Pons (tissue), 1 donor: ENCODE measurements around the gene WDR87.

Experiments used
- DNase-seq: peaks from one replicate; pipeline ENCODE4 v3.0.0-alpha.2; 2016; ENCODE audit warnings: low spot score

The WDR87 gene

DNA sequence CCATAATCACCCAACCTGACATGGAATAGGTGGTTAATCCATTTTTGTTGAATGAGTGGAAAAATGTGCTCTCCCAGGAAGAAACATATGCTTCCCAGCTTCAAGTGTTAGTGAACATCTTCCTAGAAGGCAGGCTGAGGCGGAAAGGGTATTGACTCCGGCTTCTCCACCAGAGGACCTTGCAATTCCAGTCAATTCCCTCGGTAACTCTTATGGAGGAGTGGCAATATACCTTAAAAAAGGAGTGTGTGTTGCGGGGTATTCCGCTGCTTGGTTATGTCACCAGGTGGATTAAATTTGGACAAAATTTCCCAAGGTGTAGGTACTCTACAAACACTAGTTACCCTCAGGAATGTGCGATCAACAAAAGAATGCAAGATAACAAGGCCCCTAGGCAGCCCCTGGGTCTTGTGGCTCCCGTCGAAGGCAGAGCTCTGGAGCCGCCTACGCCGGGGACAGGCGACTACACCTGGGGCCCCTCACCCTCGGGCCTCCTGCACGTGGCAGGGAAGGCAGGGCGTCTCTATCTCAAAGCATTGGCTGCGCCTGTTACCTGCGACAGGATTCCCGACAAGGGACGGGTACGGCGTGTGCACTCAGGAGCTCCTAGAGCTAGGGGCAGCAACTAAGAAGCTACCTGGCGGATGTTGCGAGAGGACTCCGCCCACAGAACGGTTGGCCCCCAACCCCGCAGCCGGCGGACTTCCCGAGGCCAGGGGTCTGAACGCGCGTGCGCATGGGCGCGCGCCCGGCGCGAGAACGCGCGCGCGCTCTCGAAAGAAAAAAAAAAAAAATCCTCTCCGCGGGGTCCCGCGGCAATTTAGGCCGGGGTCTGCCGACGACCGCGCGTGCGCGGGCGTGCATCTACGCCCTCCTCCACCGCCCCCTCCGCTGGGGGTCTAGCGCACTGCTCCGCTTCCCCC, at the start of gene WDR87:
TSS of gene WDR87 (minus strand) at position 649 of the 923 bp plus-strand sequence. CDS start 8,355 bp downstream, outside the sequence.
- DNase-seq = no peak

DNA sequence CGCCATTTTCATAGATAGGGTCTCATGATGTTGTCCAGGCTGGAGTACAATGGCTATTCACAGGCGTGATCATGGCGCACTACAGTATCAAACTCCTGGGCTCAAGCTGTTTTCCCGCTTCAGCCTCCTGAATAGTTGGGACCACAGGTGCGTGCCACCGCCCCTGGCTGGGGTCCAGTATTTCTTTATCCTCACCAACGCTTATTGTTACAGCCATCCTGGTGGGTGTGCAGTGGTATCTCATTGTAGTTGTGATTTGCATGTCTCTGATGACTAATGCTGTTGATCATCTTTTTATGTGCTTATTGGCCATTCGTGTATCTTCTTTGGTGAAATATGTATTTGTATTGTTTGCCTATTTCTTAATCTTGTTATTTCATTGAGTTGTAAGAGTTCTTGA, 49.6 kb upstream of the WDR87 start:
- DNase-seq = no peak

DNA sequence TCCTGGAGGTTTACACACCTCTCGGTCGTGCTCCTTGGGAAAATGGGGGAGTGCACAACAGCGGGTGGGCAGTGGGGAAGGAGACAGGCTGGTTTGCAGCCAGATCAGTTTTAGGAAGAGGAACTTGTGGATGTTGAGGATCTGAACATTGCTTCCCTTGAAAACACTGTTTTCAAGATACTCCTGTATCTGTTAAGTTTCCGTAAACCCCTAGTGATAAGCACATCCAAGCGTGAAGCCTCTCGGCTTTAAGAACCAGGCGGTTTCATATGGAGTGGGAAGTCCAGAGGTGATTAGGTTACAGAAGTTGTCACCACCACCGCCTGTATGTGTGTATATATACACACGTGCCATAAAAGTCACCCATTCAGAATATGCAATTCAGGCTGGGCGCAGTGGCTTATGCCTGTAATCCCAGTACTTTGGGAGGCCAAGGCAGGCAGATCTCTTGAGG, 48.1 kb upstream of the WDR87 start:
- DNase-seq = no peak

DNA sequence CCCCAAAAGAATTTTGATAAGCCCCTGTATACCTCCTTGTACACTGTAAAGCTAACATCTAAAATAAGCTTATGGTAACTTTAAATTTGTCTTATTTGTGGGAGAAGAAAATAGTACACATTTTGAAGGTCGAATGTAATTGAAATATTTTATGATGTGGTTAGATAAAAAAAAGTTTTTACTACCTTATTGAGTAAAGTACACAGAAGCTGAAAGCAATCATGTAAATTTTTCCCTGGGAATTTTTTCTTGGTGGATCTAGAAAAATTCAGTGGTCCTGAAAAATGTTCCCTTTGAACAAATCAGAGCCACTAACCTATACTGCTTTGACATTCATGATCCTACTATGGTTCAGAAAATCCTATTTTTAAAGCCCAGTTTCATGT, 47.5 kb upstream of the WDR87 start:
- no peak for DNase-seq

DNA sequence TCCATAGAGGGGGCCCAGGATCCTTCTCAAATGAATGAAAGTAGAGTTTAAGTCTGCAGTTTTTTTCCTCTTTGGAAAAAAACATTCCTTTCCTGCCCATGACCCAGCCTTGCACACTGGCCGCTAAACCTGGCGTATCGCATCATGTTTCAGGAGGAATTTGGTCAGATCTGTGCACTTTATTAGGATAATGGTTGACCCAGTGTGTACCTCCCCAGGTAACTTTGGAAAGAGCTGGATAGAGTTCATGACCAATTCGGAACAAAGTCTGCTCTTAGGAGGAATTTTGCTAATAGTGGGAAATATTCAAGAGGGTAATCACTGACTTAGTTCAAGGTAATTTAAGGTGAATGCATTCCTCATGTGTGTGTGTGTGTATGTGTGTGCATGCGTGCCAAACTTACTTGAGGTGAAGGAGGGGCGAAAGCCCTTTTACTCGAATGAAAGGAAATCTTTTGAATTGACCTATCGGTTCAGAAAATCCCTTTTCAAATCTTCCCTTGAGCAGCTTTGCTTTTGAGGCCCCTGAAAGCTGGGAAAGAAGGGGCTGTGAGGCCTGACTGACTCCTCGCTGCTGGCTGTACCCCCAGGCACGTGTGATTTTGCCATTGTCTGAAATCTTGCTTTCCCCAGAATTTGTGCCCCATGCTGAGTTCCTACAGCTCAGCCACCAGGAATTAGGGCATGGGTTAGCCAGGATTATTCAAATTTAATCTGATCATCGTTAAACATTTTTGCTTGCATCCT, 47.0 kb upstream of the WDR87 start:
- DNase-seq = no peak

DNA sequence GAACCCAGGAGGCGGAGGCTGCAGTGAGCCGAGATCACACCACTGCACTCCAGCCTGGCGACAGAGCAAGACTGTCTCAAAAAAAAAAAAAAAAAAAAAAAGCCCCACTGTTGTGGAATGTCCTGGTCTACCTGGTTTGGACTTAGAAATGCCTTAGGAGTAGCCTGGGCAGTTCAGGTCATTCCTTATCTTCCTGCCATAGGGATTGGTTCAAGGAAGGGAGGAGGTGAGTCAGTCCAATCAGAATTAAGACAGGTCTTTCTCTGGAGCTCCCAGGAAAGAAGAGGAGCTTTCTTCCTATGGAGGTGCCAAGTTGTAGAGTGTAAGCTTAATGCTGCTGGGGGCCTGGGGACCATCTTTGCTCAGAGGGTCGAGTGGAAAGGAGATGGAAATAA, 45.4 kb upstream of the WDR87 start:
- no peak for DNase-seq

DNA sequence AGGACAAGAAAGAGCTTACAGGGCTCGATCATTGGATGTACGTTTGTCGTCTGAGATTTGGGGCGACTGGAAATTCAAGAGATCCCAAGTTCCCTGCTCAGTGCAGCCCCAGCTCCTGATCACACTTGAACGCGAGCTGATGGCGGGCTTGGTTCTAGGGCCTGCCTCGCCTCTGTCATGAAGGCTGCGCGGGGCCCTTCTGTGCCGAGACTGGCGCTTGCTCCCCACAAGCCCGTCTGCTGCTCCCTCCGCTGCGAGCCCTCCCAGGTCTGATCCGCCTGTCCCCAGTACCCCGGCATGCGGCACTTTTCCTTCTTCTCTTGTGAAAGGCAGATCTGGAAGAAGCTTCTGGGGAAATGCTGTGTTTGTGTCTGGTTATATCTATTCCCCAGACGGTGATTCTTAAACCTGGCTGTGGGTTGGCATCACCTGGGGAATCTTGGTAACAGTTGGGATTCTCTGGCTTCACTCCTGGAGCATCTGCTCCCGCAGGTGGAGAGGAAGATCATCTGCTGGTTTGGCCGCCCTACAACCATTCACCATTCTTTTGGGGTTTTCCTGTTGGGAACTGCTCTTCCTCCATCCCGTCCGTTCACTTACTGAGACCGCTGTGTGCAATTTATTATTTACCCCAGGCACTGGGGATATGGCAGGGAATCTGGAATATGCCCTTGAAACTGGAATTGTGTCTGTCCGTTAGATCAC, 44.2 kb upstream of the WDR87 start:
- no peak for DNase-seq

DNA sequence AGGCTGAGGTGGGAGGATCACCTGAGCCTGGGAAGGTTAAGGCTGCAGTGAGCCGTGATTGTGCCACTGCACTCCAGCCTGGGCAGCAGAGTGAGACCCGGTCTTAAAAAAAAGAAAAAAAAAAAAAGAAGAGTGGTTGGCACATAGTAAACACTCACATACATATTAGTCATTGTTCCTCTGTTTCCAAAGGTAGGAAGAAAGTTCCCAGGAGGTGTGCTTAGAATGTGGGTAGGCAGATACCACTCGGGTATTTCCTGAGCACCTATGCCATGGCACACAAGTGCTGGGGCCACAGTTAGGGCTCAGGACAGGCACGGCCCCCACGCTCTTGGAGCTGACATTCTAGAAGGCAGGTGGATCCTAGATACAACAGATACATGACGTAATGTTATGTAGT, 42.0 kb upstream of the WDR87 start:
- no peak for DNase-seq

DNA sequence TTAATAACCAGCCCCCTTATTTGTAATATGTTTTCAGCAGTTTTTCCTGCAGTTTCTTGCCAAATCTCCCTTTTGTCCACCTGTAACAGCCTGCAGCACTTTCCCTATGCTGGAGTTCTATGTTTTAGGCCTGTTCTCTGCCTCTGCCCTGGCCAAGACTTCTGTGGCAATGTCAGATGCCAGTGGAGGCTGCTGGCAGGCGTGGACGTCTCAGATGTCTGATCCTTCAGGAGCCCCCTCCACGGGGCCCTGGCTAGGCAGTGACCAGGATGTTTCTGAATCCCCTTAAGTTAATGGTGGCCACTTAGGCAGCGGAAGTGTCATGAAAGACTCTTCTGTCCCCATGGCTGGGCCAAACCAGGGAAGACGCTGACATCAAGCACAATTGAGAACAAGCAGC, 41.4 kb upstream of the WDR87 start:
- no peak for DNase-seq

DNA sequence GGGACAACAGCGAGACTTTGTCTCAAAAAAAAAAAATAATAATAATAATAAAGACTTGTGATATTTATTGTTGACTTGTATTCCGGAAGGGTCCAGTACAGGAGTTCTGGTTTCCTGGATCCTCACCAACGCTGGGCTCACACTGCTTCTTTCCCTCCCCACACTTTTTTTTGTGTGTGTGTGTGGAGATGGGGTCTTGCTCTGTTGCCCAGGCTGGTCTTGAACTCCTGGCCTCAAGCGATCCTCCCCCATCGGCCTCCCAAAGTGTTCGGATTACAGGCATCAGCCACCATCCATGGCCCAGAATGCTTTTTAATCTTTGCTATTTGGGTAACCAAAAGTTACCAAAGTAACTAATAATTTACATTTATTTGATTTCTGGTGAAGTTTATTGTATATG, 39.7 kb upstream of the WDR87 start:
- no peak for DNase-seq

DNA sequence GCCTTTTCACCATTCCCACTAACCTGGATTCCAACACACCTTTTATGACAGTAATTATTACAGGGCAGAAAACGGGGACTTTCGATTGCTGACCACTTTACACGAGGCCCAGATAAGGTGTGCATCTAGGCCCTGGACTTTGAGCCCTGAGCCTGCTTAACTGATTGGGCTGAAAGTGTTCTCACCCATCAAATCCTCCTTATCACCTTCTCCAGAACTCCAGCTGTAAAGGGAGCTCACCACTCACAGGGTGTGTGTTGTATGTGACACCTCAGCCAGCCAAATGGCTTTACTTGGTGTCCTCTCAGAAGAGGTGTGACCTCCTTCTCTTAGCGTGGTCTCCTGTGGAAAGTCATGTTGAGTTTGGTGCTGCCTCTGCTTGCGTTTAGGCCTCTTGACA, 37.1 kb upstream of the WDR87 start:
- no peak for DNase-seq

DNA sequence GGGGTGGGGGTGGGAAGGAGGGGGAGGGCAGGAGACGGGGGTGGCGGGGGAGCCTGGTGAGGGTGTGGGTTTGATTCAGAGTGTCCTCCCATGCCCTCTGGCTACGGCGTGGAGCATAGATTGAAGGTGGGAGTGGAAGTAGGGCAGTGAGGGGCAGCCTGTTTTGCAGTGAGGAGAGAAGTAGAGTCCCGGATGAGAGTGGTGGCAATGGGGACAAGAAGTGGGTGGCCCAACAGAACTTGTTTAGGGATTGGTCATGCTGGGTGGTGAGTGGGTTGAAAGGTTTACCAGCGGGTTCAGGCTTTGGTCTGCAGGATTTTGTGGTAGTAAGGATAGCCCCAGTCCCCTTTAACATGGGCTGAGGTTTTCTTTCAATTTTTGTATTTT, 36.1 kb upstream of the WDR87 start:
- no peak for DNase-seq

DNA sequence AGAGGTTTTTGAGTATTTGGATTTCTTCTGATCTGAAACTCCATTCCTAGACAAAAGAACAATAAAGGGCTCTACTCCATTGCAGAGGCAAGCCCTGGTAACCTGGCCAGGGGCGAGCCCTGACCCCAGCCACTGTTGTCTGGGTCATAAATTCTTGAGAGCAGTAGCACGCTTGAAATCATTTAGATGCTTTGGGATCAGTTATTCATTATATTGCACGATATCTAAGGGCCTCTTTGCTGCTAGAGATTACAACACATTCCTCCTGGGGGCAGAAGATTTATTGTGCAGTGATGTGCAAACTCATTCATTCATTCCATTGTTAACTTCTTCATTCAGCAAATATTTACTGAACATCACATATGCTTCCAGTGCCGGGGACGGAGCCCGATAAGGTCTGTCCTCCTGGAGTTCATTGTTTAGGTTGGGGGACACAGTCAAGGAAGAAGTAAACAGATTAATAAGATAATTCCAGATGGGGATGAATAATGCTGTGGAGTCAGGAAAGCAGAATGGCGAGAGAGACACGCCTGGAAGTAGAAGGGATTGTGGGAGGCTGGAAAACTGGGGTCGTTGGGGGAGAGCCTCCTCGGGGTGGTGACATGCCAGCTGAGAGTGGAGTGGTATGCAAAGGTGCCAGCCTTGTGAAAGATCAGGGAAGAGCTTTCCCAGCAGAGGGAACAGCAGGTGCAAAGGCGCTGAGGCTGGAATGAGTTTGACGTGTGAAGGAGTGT, 35.6 kb upstream of the WDR87 start:
- no peak for DNase-seq

DNA sequence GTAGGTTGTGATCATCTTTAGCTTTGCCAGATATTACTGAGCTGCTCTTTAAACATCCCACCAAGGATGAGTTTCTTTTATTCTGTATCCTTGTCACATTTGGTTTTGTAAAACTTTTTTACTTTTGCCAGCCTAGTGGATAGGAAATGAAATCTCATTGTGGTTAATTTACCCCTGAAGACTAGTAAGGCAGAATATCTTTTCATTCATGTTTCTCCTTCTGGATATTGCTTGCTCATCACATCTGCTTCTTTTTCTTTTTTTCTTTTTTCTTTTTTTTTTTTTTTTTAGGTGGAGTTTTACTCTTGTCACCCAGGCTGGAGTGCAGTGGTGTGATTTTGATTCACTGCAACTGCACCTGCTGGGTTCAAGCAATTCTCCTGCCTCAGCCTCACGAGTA, 32.0 kb upstream of the WDR87 start:
- no peak for DNase-seq

DNA sequence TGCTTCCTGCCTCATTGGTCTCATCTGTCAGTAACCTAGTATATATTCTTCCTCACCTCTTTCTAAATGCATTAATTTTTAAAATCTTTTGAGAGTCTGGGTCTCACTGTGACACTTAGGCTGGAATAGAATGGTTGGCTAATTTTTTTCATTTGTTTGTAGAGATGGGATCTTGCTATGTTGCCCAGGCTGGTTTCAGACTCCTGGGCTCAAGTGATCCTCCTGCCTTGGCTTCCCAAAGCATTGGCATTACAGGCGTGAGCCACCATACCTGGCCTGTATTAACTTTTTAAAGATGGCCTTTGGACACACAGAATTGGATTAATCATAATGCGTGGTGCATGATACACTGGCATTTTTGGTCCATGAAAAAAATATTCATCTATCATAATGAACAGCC, 30.5 kb upstream of the WDR87 start:
- no peak for DNase-seq

DNA sequence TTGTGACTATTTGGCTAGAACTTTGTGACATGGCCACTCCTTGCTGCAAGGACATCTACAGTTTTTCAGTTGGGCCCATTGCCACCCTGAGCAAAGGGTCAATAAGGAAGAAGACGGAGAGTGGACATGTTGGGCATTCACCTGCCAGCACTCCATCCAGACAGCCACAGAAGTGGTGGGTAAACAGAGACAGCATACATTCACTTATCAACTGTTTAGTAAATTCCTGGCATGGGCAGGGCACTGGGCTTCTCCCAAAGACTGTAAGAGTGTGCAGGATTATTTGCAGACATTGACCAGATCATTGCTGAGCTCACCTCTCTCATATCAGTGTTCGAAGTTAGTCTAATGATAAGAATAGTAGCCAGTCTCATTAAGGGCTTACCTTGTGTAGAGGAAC, 29.8 kb upstream of the WDR87 start:
- DNase-seq = no peak

DNA sequence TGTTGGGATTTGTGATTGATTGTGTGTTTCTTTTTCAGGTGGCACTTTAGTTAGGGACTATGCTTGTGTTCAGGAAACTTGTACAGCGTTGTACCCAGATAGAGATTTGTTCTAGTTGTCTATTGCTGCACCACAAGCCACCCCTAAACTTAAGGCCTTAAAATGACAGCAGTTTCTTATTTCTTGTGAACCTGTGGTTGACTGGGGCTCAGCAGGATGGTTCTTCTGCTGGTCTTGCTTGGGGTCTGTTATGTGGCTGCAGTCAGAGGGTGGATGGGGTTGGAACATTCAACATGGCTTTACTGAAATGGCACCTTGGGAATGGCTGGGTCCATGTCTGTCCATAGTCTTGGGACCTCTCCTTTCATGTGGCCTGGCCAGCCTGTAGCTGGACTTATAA, 28.9 kb upstream of the WDR87 start:
- DNase-seq = no peak

DNA sequence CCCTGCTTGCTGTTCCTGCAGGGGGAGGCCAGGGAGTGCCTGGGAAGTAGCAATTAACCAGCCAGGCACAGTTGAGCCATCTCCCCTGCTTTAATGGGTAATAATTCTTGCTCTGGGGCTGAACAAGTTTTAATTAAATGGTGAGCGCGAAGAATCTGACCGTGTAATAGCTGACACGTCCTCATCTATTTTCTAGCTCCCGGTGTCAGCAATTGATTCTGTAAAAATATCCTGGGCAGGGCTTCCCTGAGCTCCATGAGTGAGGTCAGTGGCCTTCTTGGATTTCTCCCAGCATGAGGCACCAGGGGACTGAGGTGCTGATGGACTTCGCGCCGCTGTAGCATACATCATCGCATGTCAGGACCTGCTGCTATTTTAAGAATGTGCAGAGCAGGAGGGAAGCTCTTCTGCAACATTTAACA, 27.6 kb upstream of the WDR87 start:
- no peak for DNase-seq

DNA sequence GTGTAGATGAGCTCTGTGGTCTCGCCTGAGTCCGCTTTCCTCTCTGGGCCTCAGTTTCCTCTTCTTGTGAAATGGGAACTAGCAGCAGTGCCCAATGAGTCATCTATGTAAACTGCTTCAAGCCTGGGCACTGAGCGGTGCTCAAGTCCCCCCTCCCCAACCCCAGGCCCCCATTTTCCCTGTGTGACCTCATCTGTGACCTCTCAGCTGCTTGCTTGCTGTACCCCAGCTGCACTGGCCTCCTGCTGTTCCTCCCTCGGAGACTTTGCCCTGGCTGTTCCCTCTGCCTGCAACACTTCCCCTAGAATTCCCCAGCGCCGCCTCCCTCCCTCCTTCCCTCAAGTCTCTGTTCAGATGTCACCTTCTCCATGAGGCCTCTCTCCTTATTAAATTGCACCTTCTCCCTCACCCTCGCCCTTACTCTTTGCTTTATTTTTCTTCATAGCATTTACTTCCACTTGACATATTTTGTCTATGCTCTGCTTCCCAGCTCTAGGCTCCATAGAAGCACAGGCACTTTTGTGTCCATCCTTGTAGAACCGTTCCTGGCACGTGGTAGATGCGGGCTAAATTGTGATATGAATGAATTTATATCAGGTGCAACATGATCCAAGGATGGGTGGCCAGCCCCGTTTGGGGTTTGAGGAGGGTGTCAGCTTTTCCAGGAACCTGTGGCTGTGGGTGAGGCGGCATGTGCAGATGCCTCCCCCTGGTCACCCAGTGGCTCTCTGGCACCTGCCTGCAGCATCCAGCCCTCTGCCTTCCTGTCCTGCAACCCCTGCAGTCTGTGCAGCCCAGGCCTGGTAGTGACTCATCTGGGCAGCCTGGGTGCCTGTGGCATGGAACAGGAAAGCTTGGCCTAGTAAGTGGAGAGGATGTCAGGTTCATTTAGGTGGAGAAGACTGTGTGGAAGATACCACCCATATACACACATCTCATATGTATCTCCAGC, 26.9 kb upstream of the WDR87 start:
- no peak for DNase-seq

DNA sequence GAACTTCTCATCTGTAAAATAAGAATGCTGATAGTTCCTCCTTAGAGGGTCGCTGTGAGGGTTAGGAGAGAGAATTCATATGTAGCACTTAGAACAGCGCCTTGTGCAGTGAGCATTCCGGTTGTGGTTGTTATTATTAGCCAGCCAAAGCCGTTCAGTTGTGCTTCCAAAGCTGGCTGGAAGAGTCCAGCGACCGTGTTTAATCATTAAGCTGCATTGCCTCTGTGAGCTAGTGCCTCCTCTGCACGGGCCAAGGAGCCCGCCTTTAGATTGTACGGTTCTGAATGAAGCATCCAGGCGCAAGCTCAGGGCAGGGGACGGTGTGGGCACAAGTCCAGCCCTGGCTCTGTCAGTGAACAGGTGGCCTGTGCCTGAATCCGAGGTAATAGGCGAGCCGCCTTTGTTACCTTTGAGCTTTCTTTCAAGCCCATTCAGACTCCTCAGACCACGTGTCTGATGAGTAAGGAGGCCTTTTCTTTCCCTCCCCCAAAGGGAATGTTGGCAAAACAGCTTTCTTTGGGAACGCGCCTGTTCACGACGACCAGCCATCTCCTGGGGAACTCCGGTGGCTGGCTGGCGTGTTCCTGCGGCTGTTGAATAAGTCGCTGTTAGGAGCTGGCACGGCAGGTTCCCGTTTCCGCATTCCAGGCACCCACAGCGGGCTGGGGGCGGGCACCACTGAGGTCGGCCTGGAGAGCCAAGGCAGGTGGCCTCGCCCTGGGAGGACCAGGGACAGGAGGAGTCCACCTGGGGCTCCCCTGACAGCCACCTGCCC, 25.7 kb upstream of the WDR87 start:
- DNase-seq = peak; percentile 35
